ENCODE data around the gene CAMK2D. TPM values are rescaled to one million over a fixed set of nuclear protein-coding genes. Genes with fewer than 3 reads are reported as not detected.

Gene CAMK2D
- total RNA-seq, 1 experiment from 2014 or later = 22.1 TPM

GRCh38 chr4:113623274-113623894 lies 138.2 kb downstream of the CAMK2D start:
- Mint-ChIP-seq H3K36me3 (ENCODE audit: insufficient read depth, unreplicated experiment) (no peaks in the 10 kb centered on the region), H3K9me3 (ENCODE audit: low read depth, unreplicated experiment) (no peaks in the 10 kb centered on the region), H3K4me3 (ENCODE audit: low read depth, unreplicated experiment) (no peak overlapping the region), H3K27me3 (ENCODE audit: unreplicated experiment) (no peaks in the 10 kb centered on the region), H3K4me1 (ENCODE audit: low read depth, unreplicated experiment) (no peaks in the 10 kb centered on the region), H3K27ac (ENCODE audit: unreplicated experiment) (no peak overlapping the region)
- DNase-seq = no peak
- intact Hi-C loops (cut with micrococcal nuclease; ENCODE audit: unreplicated experiment) = no loop called here
- CTCF ChIA-PET = no interaction called here
- no peak for TF ChIP-seq CTCF (IDR thresholded peaks at IDR 0.05; ENCODE audit: unreplicated experiment)
- BruUV-seq (replicated peaks) = no TSS peak

DNA sequence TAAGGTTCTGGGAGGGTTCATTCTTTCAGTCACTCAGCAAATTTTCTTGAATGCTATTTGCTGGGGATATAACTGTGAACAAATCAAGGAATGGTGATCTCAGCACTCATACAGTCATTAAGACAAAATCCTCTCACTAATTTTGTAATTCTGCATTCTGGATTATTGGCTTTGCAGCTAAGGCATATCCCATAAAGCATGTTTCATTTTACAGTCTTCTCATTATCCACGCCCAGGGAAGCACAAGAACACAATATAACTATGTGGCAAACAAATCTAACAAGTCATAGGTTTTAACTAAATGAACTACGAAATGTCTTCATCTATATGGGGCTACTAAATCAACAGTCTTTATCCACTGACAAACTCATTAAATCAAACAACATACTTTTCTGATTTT lies 139.9 kb downstream of the CAMK2D start:
- no peak for DNase-seq
- intact Hi-C loops (cut with micrococcal nuclease; ENCODE audit: unreplicated experiment) = no loop called here
- Mint-ChIP-seq H3K4me1 (ENCODE audit: low read depth, unreplicated experiment) (no peaks in the 10 kb centered on the region), H3K4me3 (ENCODE audit: low read depth, unreplicated experiment) (no peak overlapping the region), H3K27me3 (ENCODE audit: unreplicated experiment) (no peaks in the 10 kb centered on the region), H3K36me3 (ENCODE audit: insufficient read depth, unreplicated experiment) (no peaks in the 10 kb centered on the region), H3K9me3 (ENCODE audit: low read depth, unreplicated experiment) (no peaks in the 10 kb centered on the region), H3K27ac (ENCODE audit: unreplicated experiment) (no peak overlapping the region)
- no peak for TF ChIP-seq CTCF (IDR thresholded peaks at IDR 0.05; ENCODE audit: unreplicated experiment)
- no TSS peak for BruUV-seq (replicated peaks)
- CTCF ChIA-PET = no interaction called here

DNA sequence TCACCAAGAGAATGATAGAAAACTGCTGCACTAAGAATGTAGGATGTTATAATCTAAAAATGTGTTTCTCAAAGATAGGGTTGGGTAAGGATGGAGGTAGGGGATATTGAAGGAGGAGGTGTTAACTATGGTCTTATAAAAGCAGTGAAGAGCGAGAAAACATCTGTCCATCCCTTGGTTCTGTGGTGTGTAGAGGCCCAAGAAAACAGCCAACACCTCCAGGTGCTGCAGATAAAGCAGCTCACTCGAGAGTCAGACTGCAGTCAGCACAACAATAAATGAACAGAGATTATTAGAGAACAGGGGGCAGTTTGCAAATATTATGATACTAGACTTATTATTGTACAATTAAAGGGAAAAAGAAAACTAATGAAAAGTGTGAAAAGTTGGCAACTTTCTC lies 141.5 kb downstream of the CAMK2D start:
- H3K4me3 Mint-ChIP-seq (ENCODE audit: low read depth, unreplicated experiment) = no peak overlapping the region
- no peak for DNase-seq
- no peaks in the 10 kb centered on the region for H3K27me3 Mint-ChIP-seq (ENCODE audit: unreplicated experiment)
- H3K4me1 Mint-ChIP-seq (ENCODE audit: low read depth, unreplicated experiment) = no peaks in the 10 kb centered on the region
- no peak for TF ChIP-seq CTCF (IDR thresholded peaks at IDR 0.05; ENCODE audit: unreplicated experiment)
- H3K9me3 Mint-ChIP-seq (ENCODE audit: low read depth, unreplicated experiment) = no peaks in the 10 kb centered on the region
- no peaks in the 10 kb centered on the region for H3K36me3 Mint-ChIP-seq (ENCODE audit: insufficient read depth, unreplicated experiment)
- intact Hi-C loops (cut with micrococcal nuclease; ENCODE audit: unreplicated experiment) = no loop called here
- H3K27ac Mint-ChIP-seq (ENCODE audit: unreplicated experiment) = no peak overlapping the region
- no TSS peak for BruUV-seq (replicated peaks)
- CTCF ChIA-PET = no interaction called here

GRCh38 chr4:113619526-113619925 lies 142.0 kb downstream of the CAMK2D start:
- H3K4me1 Mint-ChIP-seq (ENCODE audit: low read depth, unreplicated experiment) = no peaks in the 10 kb centered on the region
- CTCF ChIA-PET = no interaction called here
- no peaks in the 10 kb centered on the region for H3K36me3 Mint-ChIP-seq (ENCODE audit: insufficient read depth, unreplicated experiment)
- no peak for DNase-seq
- no TSS peak for BruUV-seq (replicated peaks)
- no peak overlapping the region for H3K27ac Mint-ChIP-seq (ENCODE audit: unreplicated experiment)
- no peak overlapping the region for H3K4me3 Mint-ChIP-seq (ENCODE audit: low read depth, unreplicated experiment)
- intact Hi-C loops (cut with micrococcal nuclease; ENCODE audit: unreplicated experiment) = no loop called here
- no peaks in the 10 kb centered on the region for H3K9me3 Mint-ChIP-seq (ENCODE audit: low read depth, unreplicated experiment)
- TF ChIP-seq CTCF (IDR thresholded peaks at IDR 0.05; ENCODE audit: unreplicated experiment) = no peak
- no peaks in the 10 kb centered on the region for H3K27me3 Mint-ChIP-seq (ENCODE audit: unreplicated experiment)

Measured in Calu3 (cell line).